ENCODE measurements around the gene IQCF6.
A peak's percentile ranks its signal among the peaks of the same experiment; 100 is the strongest.
"Not testable (repeated sequence)": the region's sequence is repeated elsewhere in the genome, so short reads cannot be mapped to it uniquely, and the experiment has no call there.

Gene IQCF6

GRCh38 chr3:51779137-51779536 lies at the start of gene IQCF6:
Gene IQCF6, minus strand, starts transcription at chr3:51779237. Its CDS starts 13 bp downstream, at chr3:51779224.
- no peak for DNase-seq (ENCODE audit: low read depth in 3 of 3)

- no peak for DNase-seq (ENCODE audit: low read depth in 3 of 3)
Measured at GRCh38 chr3:51828297-51828696, 49.3 kb upstream of the IQCF6 start.

DNA sequence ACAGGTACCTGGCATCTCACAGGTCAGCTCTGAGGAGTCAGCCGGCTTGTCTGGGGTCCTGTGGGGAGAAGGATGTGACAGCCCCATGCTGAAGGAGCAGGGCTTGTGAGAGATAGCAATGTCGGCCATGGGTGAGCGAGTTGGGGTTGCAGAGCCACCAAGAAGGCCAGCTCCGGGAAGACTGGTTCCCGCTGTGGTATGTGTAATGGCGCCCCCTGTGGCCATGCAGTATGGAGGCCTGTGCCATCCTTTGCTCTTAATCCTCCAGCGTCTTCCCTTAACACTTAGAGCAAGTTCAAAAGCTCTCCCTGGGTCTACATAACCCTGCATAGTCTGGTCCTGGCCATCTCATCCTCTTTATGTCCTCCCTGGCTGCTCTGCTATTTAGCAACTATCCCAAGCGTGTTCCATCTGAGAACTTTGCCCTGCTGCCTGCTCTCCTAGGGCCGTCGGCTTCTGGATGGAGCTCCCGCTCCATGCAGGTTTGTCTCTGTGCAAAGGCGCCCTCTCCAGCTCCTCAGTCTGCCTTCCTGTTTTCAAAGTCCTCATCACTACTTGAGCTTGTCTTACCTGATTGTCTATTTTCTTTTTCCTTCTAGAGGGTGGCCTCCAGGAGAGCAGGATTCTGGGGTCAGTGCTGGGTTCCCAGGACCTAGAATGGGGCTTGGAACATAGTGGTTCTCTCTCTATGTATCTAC lies 40.8 kb upstream of the IQCF6 start:
- DNase-seq (ENCODE audit: low read depth in 3 of 3) = no peak

DNA sequence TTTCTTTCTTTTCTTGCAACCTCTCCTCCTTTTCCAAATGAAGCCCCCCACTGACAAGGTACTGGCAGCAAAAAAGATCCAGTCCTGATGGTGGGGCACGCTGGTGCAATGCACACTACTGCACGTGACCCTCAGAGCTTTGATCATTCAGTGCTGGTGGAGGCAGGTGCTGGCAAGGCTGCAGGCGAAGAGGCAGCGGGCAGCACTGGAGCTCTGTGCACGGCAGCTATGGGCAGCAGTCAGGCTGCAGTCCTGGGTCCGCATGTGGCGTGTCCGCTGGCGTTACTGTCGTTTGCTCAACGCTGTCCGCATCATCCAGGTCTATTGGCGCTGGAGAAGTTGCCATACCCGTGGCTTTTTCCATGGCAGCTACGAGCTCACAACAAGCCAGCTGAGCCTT lies 40.1 kb upstream of the IQCF6 start:
- no peak for DNase-seq (ENCODE audit: low read depth in 3 of 3)

GRCh38 chr3:51817375-51817774 lies 38.3 kb upstream of the IQCF6 start:
- DNase-seq (ENCODE audit: low read depth in 3 of 3) = no peak

GRCh38 chr3:51816723-51817122 lies 37.7 kb upstream of the IQCF6 start:
- no peak for DNase-seq (ENCODE audit: low read depth in 3 of 3)

DNA sequence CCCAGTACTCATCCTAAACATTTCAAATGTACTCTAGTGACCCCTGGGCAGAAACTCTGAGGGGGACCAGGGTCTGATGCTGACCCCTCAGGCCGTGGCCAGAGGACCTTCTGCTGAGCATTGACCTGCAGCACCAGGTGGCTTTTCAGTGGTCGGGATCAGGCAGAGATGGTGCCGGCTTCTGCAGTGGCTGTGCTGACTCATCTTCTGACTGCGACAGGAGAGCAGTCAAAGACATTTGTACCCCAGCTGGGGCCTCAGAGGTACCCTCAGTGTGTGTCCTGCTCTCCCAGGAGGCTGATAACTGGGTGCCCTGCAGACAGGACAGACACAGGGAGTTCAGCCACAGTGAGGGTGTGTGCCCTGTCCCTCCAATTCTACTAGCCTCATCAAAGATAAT lies 36.6 kb upstream of the IQCF6 start:
- DNase-seq (ENCODE audit: low read depth in 3 of 3) = no peak

DNA sequence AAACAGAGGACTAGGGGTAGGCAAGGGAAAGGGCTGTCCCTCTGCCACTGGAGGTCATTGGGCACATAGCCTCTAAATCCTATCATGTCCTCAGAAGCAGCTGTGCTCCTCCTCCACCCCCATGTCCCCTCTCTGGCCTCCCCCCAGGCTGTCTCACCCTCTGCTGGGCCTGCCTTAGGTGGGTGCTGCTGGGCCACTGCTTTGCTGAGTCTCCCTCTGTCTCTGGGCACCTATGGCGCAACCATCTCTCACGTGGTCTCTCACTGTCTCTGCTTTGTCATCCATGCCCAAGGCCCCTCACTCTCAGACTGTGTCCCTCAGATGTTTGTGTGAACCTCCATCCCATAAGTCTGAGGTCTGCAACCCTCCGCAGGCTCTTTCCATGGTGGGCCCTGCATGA lies 35.0 kb upstream of the IQCF6 start:
- DNase-seq (ENCODE audit: low read depth in 3 of 3) = no peak

DNA sequence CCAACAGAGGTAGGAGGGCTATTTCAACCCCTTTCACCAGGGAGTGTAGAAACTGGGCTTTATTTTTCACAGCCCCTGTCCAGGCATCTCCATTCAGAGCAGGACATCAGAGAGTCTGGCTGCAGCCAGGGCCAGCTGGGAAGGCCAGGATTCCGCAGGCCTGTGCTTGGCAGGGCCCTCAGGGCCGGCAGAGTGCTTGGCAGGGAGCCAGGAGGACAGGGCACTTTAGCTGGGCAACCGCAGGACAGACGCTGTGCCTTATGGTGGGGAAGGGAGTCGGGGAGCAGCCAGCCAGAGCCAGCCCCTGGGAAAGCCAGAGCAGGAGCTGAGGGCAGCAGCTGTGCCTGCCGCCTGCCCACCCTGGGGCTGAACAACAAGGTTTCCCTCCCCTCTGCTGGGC lies 34.5 kb upstream of the IQCF6 start:
- no peak for DNase-seq (ENCODE audit: low read depth in 3 of 3)

DNA sequence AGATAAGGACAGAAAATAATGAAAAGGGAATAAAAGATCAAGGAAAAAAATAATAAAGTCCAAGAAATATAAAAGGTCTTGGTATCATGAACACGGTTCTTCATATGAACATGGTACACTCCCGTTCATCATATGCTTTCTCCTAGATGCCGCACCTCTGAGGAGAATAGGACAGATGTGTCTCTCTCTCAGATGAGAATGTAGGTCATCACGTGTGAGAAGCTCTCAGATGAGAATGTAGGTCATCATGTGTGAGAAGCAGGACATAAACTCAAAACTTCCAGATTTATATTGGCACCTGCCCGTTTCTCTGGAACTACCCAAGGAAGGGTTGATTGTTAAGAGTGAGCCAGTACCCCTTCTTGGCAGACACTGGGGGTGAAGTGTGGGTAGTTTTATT lies 29.9 kb upstream of the IQCF6 start:
- no peak for DNase-seq (ENCODE audit: low read depth in 3 of 3)

- DNase-seq (ENCODE audit: low read depth in 3 of 3) = no peak
Measured at GRCh38 chr3:51802106-51802703, 23.2 kb upstream of the IQCF6 start.

DNA sequence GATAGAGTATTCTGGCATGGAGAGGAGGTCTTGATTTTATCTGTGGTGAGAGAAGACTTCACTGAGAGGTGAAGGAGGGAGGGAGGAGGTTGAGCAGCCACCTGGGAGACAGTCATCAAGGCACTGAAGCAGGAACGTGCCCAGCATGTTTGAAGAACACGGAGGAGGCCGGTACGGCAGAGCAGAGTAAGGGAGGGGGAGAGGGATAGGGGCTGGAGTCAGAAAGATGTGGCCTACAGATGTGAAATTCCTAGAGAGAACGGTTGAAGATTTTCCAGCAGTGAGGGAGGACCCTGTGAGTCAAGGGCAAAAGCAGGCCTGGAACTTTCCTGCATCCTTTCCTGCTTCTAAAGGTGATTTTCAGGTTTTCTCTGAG lies 21.7 kb upstream of the IQCF6 start:
- DNase-seq (ENCODE audit: low read depth in 3 of 3) = no peak

GRCh38 chr3:51799879-51800749 lies 21.1 kb upstream of the IQCF6 start:
- DNase-seq (ENCODE audit: low read depth in 3 of 3) = peak in 1 of 3 experiments; percentile 2

- DNase-seq (ENCODE audit: low read depth in 3 of 3) = no peak
Measured at GRCh38 chr3:51798411-51798963, 19.4 kb upstream of the IQCF6 start.

DNA sequence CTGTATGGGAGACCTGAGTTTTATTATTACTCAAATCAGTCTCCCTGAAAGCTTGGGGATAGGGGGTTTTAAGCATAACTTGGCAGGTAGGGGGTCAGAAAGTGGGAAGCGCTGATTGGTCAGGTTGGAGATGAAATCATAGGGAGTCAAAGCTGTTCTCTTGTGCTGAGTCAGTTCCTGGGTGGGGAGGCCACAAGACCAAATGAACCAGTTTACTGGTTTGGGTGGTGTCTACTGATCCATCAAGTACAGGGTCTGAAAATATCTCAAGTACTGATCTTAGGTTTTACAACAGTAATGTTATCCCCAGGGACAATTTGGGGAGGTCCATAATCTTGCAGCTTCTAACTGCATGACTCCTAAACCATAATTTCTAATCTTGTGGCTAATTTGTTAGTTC lies 17.8 kb upstream of the IQCF6 start:
- DNase-seq (ENCODE audit: low read depth in 3 of 3) = no peak

DNA sequence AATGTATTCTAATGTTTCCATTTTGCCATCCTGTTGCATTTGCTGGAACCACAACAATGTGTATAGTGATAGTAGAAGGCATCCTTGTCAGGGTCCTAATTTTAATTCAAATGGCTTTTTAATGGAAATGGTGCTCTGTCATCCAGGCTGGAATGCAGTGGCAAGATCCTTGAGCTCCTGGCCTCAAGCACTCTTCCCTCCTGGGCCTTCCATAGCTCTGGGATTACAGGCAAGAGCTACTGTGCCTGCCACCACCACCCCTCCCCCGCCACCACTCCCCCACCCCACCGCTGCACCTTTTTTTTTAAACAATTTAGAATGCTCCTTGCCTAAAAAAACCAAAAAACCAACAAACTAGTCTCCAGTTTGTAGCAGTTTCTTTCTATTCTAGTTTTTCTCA lies 15.2 kb upstream of the IQCF6 start:
- no peak for DNase-seq (ENCODE audit: low read depth in 3 of 3)

GRCh38 chr3:51792206-51792605 lies 13.2 kb upstream of the IQCF6 start:
- no peak for DNase-seq (ENCODE audit: low read depth in 3 of 3)

- no peak for DNase-seq (ENCODE audit: low read depth in 3 of 3)
Measured at GRCh38 chr3:51789437-51789836, 10.4 kb upstream of the IQCF6 start.

- DNase-seq (ENCODE audit: low read depth in 3 of 3) = not testable (repeated sequence)
Measured at GRCh38 chr3:51787576-51787975, 8.5 kb upstream of the IQCF6 start.

- DNase-seq (ENCODE audit: low read depth in 3 of 3) = no peak
Measured at GRCh38 chr3:51786267-51786666, 7.2 kb upstream of the IQCF6 start.

DNA sequence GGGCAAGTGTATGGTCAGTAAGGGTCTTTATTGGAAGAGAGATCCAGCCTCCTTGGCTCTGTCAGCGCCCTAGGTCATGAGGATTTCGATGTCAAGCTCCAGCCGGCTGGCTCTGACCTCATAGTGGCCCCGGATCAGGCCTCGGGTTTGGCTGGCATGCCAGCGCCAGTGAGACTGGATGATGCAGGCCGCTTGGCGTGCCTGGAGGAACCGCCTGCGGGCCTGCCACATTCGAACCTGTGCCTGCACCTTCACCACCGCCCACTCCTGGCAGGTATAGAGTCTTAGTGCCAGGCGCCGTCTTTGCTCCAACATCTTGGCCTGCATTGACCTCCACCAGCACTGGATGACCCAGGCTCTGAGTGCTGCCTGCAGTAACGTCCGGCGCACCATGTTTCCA lies 483 bp downstream of the IQCF6 start:
- DNase-seq (ENCODE audit: low read depth in 3 of 3) = no peak

DNA sequence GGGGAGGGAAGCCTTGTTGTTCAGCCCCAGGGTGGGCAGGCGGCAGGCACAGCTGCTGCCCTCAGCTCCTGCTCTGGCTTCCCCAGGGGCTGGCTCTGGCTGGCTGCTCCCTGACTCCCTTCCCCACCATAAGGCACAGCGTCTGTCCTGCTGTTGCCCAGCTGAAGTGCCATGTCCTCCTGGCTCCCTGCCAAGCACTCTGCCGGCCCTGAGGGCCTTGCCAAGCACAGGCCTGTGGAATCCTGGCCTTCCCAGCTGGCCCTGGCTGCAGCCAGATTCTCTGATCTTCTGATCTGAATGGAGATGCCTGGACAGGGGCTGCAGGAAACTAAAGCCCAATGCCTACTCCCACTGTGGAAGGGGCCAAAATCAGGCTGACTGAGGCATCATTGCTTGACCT lies 1.1 kb downstream of the IQCF6 start:
- DNase-seq (ENCODE audit: low read depth in 3 of 3) = no peak

Measured in stimulated activated CD4-positive, alpha-beta T cell treated with anti-CD3 and anti-CD28 coated beads, TNF-alpha, amount 100 ng/mL, for 4 hours (primary cell).